ENCODE measurements around the gene TMEM121. TPM values are rescaled to one million over a fixed set of nuclear protein-coding genes. Genes with fewer than 3 reads are reported as not detected.

Gene TMEM121
- total and polyA plus RNA-seq, 4 donors: 0.33 to 1.5 (median 0.37) TPM; not detected in 1

DNA sequence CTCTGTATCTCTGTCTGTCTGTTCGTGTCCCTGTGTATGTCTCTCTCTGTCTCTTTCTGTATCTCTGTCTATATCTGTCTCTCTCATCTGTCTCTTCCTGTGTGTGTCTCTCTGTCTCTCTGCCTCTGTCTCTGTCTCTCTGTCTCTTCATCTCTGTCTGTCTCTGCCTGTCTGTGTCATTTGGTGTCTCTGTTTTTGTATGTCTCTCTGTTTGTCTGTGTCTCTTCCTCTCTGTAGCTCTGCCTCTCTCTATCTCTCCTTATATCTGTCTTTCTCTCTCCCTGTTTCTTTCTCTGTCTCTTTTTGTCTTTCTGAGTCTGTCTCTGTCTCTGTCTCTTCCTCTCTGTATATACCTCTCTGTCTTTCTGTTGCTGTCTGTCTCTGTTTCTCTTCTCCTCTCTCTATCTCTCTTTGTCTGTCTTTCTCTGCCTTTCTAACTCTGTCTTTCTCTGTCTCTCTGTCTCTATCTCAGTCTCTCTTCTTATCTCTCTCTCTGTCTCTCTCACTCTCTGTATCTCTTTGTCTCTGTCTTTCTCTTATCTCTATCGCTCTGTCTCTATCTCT is 50.2 kb downstream of the TMEM121 start (continued):
- no peak for TF ChIP-seq YY1 (IDR thresholded peaks at IDR 0.05)
- no peak for TF ChIP-seq EGR1 (IDR thresholded peaks at IDR 0.05; ENCODE audit: low read depth in 2 of 2)
- no peak for TF ChIP-seq NR2F2 (IDR thresholded peaks at IDR 0.05)
- TF ChIP-seq ZBTB33 (IDR thresholded peaks at IDR 0.05): no peak
- no peak for TF ChIP-seq JUND (IDR thresholded peaks at IDR 0.05)

GRCh38 chr14:105577314-105577861 is 51.0 kb downstream of the TMEM121 start:
- WGBS: 88% methylated on average over 14 of the region's 14 CpGs
- Histone ChIP-seq H3K9ac (ENCODE audit: low read depth in 1 of 2, low read length in 2 of 2) (no peak overlapping the region), H3K9me3 (ENCODE audit: control insufficient read depth in 4 of 4, low read length in 3 of 4) (no peaks in the 10 kb centered on the region), H3K4me3 (ENCODE audit: low read depth in 1 of 3, low read length in 3 of 3) (no peak overlapping the region), H3K36me3 (ENCODE audit: control insufficient read depth in 4 of 4, insufficient read depth in 3 of 4, low read depth in 1 of 4, low read length in 3 of 4) (no peaks in the 10 kb centered on the region), H3K27ac (ENCODE audit: low read depth in 1 of 2, low read length in 2 of 2) (no peak overlapping the region), H3K27me3 (ENCODE audit: control insufficient read depth in 4 of 4, insufficient read depth in 4 of 4, low read length in 3 of 4) (no peaks in the 10 kb centered on the region), H3K4me1 (ENCODE audit: control insufficient read depth in 4 of 4, insufficient read depth in 4 of 4, low read length in 3 of 4) (peaks cover 0 to 9% (median 6%) of the 10 kb centered on the region in 4 donors)
- no peak for TF ChIP-seq YY1 (IDR thresholded peaks at IDR 0.05)
- TF ChIP-seq CTCF (IDR thresholded peaks at IDR 0.05; ENCODE audit: low read depth, low read length, missing input control): no peak
- TF ChIP-seq ZBTB33 (IDR thresholded peaks at IDR 0.05): no peak
- TF ChIP-seq NR2F2 (IDR thresholded peaks at IDR 0.05): no peak
- TF ChIP-seq FOXA1 (IDR thresholded peaks at IDR 0.05): no peak
- no peak for TF ChIP-seq EGR1 (IDR thresholded peaks at IDR 0.05; ENCODE audit: low read depth in 2 of 2)
- no peak for TF ChIP-seq GABPA (IDR thresholded peaks at IDR 0.05 in 1 of 2, conservative IDR thresholded peaks at IDR 0.05 in 1 of 2)
- TF ChIP-seq TAF1 (conservative IDR thresholded peaks at IDR 0.05): no peak
- no peak for TF ChIP-seq JUND (IDR thresholded peaks at IDR 0.05)
- TF ChIP-seq, protein P1, sequence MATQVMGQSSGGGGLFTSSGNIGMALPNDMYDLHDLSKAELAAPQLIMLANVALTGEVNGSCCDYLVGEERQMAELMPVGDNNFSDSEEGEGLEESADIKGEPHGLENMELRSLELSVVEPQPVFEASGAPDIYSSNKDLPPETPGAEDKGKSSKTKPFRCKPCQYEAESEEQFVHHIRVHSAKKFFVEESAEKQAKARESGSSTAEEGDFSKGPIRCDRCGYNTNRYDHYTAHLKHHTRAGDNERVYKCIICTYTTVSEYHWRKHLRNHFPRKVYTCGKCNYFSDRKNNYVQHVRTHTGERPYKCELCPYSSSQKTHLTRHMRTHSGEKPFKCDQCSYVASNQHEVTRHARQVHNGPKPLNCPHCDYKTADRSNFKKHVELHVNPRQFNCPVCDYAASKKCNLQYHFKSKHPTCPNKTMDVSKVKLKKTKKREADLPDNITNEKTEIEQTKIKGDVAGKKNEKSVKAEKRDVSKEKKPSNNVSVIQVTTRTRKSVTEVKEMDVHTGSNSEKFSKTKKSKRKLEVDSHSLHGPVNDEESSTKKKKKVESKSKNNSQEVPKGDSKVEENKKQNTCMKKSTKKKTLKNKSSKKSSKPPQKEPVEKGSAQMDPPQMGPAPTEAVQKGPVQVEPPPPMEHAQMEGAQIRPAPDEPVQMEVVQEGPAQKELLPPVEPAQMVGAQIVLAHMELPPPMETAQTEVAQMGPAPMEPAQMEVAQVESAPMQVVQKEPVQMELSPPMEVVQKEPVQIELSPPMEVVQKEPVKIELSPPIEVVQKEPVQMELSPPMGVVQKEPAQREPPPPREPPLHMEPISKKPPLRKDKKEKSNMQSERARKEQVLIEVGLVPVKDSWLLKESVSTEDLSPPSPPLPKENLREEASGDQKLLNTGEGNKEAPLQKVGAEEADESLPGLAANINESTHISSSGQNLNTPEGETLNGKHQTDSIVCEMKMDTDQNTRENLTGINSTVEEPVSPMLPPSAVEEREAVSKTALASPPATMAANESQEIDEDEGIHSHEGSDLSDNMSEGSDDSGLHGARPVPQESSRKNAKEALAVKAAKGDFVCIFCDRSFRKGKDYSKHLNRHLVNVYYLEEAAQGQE (IDR thresholded peaks at IDR 0.05): no peak
- TF ChIP-seq SP1 (IDR thresholded peaks at IDR 0.05): no peak
- TF ChIP-seq FOXA2 (IDR thresholded peaks at IDR 0.05): no peak
- TF ChIP-seq RXRA (IDR thresholded peaks at IDR 0.05): no peak
- no peak for TF ChIP-seq HNF4G (IDR thresholded peaks at IDR 0.05)
- DNase-seq (ENCODE audit: low spot score): no peak
